ENCODE measurements around the gene HSCB.
A peak's percentile ranks its signal among the peaks of the same experiment; 100 is the strongest.
"Not testable (repeated sequence)": the region's sequence is repeated elsewhere in the genome, so short reads cannot be mapped to it uniquely, and the experiment has no call there.

The HSCB gene

DNA sequence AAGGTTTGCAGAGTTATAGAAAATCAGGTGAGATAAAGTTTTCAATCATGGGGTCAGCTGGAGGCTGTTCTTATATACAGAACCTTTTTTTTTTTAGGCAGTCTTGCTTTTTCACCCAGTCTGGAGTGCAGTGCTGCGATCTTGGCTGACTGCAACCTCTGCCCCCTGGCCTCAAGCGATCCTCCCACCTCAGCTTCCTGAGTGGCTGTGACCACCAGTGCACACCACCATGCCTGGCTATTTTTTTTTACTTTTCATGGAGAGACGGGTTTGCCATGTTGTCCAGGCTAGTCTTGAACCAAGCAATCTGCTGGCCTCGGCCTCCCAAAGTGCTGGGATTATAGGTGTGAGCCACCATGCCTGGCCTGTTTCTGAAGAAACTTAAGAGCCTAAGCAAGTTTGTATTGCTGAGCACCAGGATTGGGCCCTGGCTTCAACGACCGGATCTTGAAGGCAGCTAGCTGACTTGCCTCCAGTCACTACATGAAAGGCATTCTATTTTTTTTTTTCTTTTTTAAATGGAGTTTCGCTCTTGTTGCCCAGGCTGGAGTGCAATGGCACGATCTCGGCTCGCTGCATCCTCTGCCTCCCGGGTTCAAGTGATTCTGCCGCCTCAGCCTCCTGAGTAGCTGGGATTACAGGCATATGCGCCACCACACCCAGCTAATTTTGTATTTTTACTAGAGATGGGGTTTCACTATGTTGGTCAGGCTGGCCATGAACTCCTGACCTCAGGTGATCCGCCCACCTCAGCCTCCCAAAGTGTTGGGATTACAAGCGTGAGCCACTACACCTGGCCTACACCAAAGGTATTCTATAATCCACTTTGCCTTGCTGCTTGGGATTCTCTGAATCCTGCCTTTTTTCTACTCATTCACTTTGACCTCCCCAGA lies 50.9 kb downstream of the HSCB start:
- peak; percentile 17 for DNase-seq

DNA sequence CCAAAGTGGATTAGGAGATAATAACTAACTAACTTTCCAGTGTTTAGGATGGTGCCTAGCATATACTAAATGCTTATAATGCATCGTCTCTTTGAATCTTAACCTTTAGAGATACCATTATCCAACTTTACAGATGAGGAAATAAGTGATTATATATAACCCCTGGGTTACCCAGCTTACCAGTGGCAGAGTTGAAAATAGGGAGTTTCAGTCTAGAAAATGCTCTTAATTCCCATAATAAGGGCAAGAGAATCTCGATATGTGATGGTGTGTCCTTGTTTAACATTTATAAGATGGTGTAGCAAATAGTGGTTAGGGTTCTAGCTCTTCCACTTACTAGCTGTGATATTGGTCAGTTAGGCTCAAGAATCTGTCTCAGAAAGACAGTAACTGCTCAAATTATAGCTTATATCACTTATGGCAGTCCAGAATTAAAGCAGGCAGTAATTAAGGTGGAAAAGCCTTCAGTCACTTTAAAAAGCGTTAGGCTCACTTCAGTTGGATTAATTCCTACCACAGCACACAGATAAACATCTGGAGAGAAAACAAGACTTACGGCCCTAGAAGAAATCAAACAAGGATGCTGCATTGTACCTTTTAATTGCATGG lies 52.2 kb downstream of the HSCB start:
- no peak for DNase-seq

DNA sequence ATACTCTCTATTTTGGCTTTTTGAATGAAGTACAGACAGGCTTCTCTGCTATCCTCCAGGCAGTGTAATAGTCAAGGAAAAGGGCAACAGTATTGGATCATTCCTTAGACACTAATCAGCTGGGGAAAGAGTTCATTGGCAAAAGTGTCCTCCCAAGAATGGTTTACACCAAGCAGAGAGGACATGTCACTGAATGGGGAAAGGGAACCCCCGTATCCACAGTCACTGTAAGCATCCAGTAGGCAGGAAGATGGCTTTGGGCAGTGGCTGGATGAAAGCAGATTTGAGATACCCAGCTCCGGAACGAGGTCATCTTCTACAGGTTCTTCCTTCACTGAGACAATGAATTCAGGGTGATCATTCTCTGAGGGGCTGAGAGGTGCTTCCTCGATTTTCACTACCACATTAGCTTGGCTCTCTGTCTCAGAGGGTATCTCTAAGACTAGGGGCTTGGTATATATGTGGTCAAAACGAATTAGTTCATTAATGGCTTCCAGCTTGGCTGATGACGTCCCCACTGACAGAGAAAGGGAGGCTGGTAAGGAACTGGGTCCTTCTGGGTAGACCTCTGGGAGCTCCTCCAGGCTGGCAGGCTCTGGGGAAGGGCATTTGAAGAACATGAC lies 53.3 kb downstream of the HSCB start:
- no peak for DNase-seq

DNA sequence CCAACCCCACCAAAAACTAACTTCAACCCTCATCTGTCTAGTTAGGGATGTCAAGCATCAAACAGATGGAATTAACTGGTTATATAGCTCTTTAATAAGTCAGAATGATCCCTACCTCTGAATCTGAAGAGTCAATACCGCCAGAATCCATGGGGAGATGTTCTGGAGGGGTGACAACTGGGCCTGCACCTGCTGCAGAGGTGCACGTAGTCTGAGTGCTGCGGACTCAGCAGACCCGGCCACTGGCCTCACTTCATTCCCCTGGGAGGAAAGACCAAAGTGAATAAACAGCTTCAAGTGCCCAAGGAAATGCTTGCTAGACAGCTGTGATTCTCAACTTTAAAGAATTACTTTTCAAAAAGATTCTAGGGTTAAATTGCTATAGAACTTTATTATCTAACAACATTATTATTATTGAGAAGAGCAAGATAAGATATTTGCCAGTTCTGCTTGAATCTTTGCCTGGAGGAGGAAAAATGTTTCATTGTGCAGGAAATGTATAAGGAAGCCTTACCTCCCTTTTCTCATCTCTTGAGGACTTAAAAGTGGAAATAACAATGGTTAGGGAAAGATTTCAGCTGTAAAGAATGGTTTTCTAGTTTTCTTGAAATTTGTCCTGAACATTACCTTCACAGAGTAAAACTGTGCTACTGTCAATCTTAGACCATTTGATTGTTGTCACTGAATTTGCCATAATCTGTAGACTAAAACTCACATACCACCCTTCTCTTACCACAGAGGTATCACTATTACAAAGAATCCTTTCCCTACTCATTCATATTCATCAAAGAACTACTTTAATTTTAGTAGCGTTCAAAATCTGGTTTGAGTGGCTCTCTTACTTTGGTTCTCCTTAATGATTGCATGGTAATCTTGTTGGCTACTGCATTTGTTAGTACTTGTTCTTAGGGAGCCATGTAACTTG lies 54.4 kb downstream of the HSCB start:
- no peak for DNase-seq

DNA sequence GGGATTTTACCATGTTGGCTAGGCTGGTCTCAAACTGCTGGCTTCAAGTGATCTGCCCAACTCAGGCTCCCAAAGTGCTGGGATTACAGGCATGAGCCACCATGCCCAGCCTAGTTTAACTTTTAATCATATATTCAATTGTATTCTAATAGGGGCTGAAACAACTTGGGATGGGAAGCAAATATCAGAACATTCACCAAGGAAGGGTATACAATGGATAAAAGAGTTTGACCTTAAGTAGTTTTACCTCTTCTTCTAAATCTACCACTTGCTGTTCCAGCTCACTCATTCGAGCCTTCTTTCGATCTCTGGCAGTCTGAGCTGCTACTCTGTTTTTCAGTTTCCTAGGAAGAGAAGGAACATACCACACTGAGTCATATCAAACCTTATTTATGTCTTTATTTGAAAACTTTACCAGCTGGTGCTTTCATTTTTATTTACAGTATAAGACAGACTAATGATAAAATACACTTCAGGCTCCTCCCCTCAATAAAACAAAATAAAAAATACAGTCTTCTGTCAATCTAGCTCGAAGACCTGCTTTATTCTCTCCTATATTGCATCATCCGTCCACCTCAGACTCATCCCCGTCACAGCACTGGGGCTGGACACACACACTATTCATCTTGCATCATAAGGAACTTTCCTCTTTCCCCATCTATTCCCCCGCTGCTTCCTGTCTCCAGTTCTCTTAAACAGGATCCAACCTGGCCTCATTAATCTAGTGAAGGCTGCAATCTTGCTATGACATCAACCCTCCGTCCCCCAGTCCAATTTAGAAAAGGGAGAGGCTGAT lies 57.2 kb downstream of the HSCB start:
- peak; percentile 38 for DNase-seq

DNA sequence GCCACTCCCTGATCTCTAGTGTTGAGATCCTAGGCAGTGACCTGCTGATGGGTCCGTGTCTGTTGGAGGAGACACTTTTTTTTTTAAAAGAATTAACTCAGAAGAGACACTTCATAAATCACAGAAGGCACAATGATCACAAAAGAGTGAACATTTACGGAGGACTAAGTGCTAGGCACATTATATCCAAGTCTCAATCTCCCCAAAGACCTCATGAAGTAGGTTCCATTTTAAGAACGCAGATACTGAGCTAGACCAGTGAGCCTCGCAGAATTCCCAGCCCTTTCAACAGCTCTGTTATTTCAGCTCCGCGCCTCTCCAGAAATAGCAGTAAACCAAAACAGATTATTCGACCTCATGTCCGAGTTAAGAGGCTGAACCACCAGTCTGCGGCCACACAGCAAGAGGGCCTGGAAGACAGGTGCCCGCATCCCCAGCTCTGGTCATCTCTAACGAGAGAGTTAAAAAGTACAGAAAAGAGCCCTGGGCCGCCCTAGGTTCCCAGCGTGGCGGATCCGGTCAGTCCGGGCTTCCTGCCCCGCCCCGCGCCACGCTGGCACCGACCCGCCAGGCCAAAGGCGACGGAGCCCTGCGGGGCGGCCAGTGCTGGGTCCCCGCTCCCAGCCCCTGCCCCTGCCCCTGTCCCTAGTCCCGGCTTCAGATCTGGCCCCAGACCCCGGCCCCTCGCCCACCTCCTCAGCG lies 57.9 kb downstream of the HSCB start:
- DNase-seq = peak; percentile 45

DNA sequence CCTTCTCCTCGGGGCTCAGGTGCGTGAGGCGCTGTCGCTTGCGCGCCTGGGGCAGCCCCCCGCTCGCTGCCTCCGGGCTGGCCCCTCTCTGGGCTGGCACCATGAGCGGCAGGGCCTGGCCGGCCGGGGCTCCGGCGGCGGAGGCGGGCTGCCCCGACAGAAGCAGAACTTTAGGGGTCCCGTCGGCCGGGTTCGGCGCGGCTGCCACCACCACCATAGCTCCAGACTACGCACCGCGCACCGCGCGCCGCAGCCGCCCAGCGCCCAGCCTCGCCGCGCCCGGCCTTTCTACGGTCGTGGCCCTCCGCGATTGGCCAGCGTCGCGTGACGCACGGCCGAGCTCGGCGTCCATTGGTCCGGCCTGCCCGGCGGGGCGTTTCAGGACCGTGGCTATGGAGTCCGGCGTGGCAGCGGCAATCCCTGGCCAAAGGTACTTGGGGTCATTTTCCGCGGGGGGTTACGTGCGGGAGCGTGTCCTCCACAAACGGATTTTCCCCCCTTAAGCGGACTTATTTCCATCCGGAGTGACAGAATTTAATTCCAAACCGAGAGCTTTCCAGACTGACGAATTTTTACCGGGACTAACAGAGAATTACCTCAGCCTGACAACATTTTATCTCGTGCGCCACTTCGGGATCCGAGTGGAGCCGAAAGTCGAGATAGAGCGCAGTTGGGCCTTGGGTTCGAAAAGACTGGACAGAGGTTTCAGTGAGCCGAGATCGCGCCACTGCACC lies 58.6 kb downstream of the HSCB start, which contains the start of gene XBP1:
XBP1 (minus strand) TSS at position 262 of the 734 bp plus-strand sequence.
- peak; percentile 89 for DNase-seq

DNA sequence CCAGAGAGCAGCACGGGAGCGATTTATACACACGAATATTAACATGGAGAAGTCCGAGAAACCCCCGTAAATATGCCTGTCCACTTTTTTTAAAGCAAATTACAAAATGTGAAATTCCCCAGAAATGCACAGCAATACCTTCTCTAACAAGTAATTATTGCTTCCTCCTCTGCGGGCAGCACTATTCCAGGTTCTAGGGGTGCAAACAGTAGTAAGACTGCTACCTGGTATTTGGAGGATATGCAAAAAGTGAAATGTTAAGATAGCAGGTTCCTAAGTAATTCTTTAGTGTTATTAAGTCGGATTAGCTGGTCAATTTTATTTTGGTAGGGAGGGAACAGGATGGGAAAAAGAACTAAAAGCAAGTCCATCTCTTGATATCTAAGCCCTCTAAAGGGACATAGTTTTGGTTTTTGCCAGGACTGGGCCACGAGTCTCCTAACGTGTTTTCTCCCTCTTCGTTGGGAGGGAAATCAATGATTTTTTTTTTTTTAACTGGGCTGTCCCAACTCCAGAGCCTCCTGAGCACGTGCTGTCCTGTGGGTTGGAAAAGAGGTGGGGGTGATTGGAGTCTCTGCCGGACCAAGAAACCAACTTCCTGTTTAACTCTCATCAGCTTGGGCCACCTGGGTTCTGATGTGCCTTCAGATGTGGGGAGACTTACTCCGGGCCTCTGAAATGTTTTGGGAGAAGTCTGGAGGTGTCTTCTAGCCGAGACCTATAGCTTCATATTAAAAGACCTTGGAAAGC lies 60.2 kb downstream of the HSCB start:
- DNase-seq = no peak

DNA sequence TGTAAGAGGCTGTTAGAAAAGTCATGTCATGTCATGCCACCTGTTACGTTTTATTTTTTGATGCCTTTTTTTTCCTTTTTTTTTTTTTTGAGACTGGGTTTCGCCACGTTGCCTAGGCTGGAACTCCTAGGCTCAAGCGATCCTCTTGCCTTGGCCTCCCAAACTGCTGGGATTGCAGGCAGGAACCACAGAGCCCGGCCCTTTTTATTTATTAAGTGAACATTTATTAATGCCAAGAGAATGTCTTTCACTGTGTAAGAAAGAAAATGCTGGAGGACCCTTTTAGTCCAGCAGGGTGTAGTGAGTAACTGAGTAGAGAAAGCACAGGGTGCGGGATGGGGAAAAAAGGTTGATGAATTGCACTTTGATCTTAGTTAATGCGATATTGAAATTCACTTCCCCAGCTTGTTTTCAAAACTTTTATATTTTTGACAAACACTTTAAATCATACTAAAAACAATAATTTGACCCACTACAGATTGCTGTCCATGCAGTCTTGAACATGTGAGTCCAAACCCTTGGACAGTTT lies 60.8 kb downstream of the HSCB start:
- no peak for DNase-seq

DNA sequence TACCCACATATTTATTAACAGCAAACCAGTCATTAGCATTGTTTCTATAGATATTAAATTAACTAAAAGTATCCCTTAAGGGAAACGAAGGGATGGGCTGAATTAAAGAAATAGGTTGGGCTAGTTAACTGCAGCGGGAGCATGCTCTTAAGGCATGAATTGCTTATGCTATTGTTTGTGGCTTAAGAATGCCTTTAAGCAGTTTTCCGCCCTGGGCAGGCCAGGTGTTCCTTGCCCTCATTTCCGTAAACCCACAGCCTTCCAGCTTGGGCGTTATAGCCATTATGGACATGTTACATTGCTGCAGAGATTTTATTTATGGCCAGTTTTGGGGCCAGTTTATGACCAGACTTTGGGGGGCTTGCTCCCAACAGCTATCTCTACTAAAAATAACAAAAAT lies 63.6 kb downstream of the HSCB start:
- not testable (repeated sequence) for DNase-seq
